ENCODE data around the gene REXO5.

Gene REXO5

DNA sequence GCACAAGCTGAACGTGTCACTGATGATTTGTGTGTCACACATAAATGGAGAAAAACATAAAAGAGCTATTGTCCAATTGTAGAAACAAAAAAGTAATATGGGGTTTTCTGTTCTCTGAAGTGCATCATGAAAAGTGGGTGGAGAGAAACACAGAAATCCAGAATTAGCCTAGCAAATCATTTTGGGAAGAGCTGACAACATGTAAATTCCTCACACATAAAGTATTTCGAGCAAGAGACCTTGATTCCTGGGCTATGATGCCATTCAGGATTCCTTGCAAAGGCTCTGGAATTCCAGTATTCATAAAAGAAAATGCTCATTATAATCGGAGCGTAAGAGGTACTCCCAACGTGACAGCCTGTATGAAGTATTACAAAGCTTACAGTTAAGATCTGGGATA lies 92.7 kb downstream of the REXO5 start:
- TF ChIP-seq, protein P1, sequence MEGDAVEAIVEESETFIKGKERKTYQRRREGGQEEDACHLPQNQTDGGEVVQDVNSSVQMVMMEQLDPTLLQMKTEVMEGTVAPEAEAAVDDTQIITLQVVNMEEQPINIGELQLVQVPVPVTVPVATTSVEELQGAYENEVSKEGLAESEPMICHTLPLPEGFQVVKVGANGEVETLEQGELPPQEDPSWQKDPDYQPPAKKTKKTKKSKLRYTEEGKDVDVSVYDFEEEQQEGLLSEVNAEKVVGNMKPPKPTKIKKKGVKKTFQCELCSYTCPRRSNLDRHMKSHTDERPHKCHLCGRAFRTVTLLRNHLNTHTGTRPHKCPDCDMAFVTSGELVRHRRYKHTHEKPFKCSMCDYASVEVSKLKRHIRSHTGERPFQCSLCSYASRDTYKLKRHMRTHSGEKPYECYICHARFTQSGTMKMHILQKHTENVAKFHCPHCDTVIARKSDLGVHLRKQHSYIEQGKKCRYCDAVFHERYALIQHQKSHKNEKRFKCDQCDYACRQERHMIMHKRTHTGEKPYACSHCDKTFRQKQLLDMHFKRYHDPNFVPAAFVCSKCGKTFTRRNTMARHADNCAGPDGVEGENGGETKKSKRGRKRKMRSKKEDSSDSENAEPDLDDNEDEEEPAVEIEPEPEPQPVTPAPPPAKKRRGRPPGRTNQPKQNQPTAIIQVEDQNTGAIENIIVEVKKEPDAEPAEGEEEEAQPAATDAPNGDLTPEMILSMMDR (conservative IDR thresholded peaks at IDR 0.05), result no peak
- peak overlapping the region; percentile 87; the same call in 1 of the 2 replicates for H3K27ac ChIP-seq
